Esophagus squamous epithelium (tissue), 5 donors: ENCODE data around the gene ATP2A2. TPM values are rescaled to one million over a fixed set of nuclear protein-coding genes. Genes with fewer than 3 reads are reported as not detected.

Source experiments
- DNase-seq: peaks from one replicate; lab custom pipeline; 2025; lab: John Stamatoyannopoulos, UW
- H3K27ac ChIP-seq, 4 donors: fragments of 200-600 bp; sonication (generic); one replicate each; pipeline ENCODE4 v1.5.1; 2016 to 2019; ENCODE audit warnings: mild to moderate bottlenecking in 1 of 4
- H3K27me3 ChIP-seq, 4 donors: fragments of 200-600 bp; sonication (generic); 1 replicate in 3 of 4; 2 replicates in 1 of 4; pipeline versions ENCODE4 v1.5.1 to v1.6.0; 2017 to 2021; ENCODE audit warnings: antibody characterized with exemption in 1 of 4
- H3K36me3 ChIP-seq, 3 donors: fragments of 200-600 bp; sonication (generic); one replicate each; pipeline ENCODE4 v1.5.1; 2016 to 2019
- H3K4me1 ChIP-seq, 3 donors: fragments of 200-600 bp; sonication (generic); one replicate each; pipeline ENCODE4 v1.5.1; 2017 to 2019
- H3K4me3 ChIP-seq, 4 donors: fragments of 200-600 bp; sonication (generic); 1 replicate in 3 of 4; 2 replicates in 1 of 4; pipeline ENCODE4 v1.5.1; 2016 to 2019; ENCODE audit warnings: mild to moderate bottlenecking in 2 of 4, moderate library complexity in 1 of 4
- H3K9me3 ChIP-seq, 3 donors: fragments of 200-600 bp; sonication (generic); one replicate each; pipeline ENCODE4 v1.5.1; 2016 to 2019
- POLR2A ChIP-seq, 4 donors: fragments of 450-650 bp; IDR thresholded peaks; one replicate each; pipeline ENCODE4 v1.6.1; 2017; ENCODE audit warnings: antibody characterized with exemption in 4 of 4, mild to moderate bottlenecking in 4 of 4, moderate library complexity in 3 of 4
- WGBS, 2 donors: methylation state at CpG; one replicate each; pipeline ENCODE4 v1.1.5; 2018; 5-methylcytosine and 5-hydroxymethylcytosine counted together
- intact Hi-C: fragments of 100-400 bp; cut with DNase I; formaldehyde crosslinking; loops from one replicate; pipeline ENCODE4 v1.15.0; 2022
- total RNA-seq, 4 donors: library from RNA; depleted of rRNA; stranded (reverse); fragments of >200 nt; gene quantifications; one replicate each; pipeline ENCODE4 v1.1.0, GENCODE V29; 2016
- TF ChIP-seq, protein P1 (sequence below), 6 experiments: fragments of 450-650 bp in 4 of 6; fragments of 200-600 bp in 2 of 6; sonication (generic) in 2 of 6; IDR thresholded peaks; one replicate each; pipeline ENCODE4 v1.5.1; 2016 to 2019; ENCODE audit warnings: antibody characterized with exemption in 6 of 6, mild to moderate bottlenecking in 4 of 6, moderate library complexity in 4 of 6
- donor health status: DM: yes; HTN: yes; CAD: no.

Gene ATP2A2
- total RNA-seq, 4 donors from 2014 or later, result 147 to 263 (median 177) TPM

DNA sequence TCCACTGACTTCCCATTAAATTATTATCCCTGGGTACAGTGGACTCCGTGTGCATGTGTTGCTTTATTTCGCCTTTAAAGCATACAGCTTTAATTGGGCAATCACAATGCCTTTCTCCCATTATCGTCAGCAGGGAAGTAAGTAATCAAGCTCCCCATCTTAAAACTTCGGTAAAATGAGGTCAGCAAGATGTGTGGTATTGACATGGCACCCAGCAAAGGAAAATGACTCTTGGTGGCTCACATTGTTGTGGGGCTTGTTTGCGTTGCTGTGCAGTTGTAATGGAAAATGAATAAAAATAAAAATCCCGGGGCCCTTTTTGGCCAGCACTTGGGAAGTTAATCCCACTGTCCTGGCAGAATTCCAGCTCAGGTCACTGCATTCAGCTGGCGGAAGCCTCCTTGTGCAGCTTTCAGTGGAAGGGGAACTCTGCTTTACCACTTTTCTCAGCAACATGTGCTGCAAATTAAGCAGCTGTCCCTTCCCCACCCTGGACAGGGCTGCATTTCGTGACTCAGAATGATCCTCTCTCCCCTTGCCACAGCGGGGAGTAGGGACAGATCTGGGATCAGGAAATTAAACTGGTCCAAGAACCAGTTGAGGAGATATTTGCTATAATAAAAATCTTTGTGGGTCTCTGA is 13.9 kb upstream of the ATP2A2 start:
- Histone ChIP-seq H3K4me1 (peaks cover 18 to 58% (median 41%) of the 10 kb centered on the region in 3 donors), H3K9me3 (no peaks in the 10 kb centered on the region), H3K4me3 (peak overlapping the region in 1 of 4 donors; percentile 37), H3K36me3 (no peaks in the 10 kb centered on the region), H3K27me3 (no peaks in the 10 kb centered on the region), H3K27ac (peak overlapping the region in 3 of 4 donors; percentile 60 to 69 (median 61))
- WGBS, 2 donors, result 16 to 18% methylated on average over 8 to 9 of the region's 9 CpGs
- no peak for DNase-seq
- TF ChIP-seq POLR2A (IDR thresholded peaks at IDR 0.05), result no peak
- TF ChIP-seq, protein P1, sequence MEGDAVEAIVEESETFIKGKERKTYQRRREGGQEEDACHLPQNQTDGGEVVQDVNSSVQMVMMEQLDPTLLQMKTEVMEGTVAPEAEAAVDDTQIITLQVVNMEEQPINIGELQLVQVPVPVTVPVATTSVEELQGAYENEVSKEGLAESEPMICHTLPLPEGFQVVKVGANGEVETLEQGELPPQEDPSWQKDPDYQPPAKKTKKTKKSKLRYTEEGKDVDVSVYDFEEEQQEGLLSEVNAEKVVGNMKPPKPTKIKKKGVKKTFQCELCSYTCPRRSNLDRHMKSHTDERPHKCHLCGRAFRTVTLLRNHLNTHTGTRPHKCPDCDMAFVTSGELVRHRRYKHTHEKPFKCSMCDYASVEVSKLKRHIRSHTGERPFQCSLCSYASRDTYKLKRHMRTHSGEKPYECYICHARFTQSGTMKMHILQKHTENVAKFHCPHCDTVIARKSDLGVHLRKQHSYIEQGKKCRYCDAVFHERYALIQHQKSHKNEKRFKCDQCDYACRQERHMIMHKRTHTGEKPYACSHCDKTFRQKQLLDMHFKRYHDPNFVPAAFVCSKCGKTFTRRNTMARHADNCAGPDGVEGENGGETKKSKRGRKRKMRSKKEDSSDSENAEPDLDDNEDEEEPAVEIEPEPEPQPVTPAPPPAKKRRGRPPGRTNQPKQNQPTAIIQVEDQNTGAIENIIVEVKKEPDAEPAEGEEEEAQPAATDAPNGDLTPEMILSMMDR (IDR thresholded peaks at IDR 0.05), result no peak
- intact Hi-C loops, result no loop called here

DNA sequence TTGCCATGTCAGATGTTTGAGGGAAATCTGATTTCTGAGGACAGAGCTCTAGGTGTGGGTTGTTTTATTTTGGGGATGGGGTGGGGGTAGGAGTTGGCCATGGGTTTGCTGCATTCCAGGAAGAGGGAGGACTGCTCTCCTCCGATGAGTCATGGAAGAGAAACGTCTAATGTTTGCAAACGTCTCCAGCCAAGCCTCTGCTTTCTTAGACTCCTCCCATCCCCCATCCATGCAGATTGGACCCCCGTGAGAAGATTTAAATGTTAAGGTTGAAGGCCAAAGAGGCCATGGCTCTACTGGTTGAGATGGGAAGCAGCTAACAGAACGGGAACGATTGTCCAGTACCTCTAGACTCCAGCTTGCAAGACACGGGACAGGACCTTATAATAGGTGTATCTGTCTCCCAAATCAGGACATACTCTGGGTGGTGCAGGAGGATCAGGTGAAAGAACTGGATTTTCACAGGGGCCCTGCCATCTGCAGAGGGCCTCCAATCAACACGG is 11.4 kb upstream of the ATP2A2 start:
- 33 to 34% methylated on average over 6 to 8 of the region's 8 CpGs for WGBS, 2 donors
- intact Hi-C loops, result no loop called here
- no peak for TF ChIP-seq POLR2A (IDR thresholded peaks at IDR 0.05)
- TF ChIP-seq, protein P1 (IDR thresholded peaks at IDR 0.05), result no peak

DNA sequence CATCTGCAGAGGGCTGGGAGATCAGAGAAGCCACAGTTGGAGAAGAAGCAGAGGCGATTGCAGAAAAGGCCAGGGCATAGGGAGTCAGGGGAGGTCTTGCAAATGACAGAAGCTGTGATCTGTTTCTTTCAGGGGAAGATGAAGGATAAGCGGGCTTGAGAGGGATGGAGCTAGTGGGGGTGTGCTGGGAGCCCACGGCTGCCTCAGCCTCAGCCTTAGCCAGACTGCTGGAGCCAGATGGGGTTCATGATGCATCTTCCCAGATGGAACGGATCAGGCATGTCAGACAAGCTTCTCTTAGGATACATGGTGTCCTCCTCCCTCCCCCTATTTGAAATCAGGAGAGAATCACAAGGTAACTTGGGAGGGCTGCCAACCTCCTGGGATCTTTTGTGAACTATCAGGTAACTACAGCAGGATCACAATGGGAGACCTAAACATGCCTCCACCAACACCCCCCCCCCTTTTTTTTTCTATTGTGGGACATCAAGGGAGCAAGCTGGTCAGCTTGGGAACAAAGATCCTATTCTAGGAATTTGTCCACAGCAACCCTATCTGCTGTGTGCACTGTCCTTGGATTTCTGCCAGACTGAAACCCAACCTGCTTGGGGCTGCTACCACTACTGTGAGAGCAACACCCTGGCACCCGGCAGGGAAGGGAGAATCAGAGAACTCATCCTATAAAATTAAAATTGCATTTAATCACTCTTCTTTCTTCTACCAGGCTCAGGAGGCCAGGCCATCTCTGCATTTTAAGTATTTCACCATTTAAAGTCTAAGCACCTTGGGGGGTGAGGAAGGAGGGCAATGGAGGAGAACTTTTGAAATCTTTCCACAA is 10.7 kb upstream of the ATP2A2 start:
- H3K4me3 ChIP-seq, result peak overlapping the region in 1 of 4 donors; percentile 13
- no peaks in the 10 kb centered on the region for H3K27me3 ChIP-seq
- no peak for DNase-seq
- peaks cover 18 to 44% (median 37%) of the 10 kb centered on the region in 3 donors for H3K4me1 ChIP-seq
- no peaks in the 10 kb centered on the region for H3K9me3 ChIP-seq
- WGBS, 2 donors, result 39 to 50% methylated on average over 5 of the region's 5 CpGs
- TF ChIP-seq POLR2A (IDR thresholded peaks at IDR 0.05), result no peak
- TF ChIP-seq, protein P1 (IDR thresholded peaks at IDR 0.05), result no peak
- H3K36me3 ChIP-seq, result no peaks in the 10 kb centered on the region
- intact Hi-C loops, result no loop called here
- H3K27ac ChIP-seq, result peak overlapping the region; percentile 32 to 74 (median 64)

More for the DNA sequence above, 11.4 kb upstream of the ATP2A2 start:
- H3K27me3 ChIP-seq, result no peaks in the 10 kb centered on the region
- DNase-seq, result no peak
- H3K27ac ChIP-seq, result peak overlapping the region; percentile 32 to 74 (median 64)
- H3K4me1 ChIP-seq, result peaks cover 18 to 44% (median 37%) of the 10 kb centered on the region in 3 donors
- no peaks in the 10 kb centered on the region for H3K9me3 ChIP-seq
- no peaks in the 10 kb centered on the region for H3K36me3 ChIP-seq
- H3K4me3 ChIP-seq, result peak overlapping the region in 1 of 4 donors; percentile 13

DNA sequence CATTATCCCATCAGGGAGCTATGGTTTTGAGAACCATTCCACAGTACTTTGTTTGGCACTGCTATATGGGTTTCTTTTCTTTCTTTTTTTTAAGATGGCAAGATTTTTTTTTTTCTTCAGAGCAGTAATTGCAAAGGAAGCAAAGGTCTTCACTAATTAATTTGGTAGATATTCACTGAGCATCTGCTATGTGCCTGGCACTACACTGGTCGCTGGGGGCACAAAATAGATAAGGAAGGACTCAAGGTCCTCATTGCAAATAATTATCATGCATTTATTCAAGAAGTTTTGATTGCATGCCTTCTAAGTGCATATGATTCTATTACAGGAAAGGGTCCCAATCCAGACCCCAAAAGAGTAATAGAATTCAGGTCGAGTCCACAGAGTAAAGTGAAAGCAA is 10.0 kb upstream of the ATP2A2 start:
- Histone ChIP-seq H3K27ac (peak overlapping the region in 3 of 4 donors; percentile 32 to 74 (median 56)), H3K27me3 (no peaks in the 10 kb centered on the region), H3K36me3 (no peaks in the 10 kb centered on the region), H3K4me3 (no peak overlapping the region), H3K9me3 (no peaks in the 10 kb centered on the region), H3K4me1 (peaks cover 18 to 44% (median 37%) of the 10 kb centered on the region in 3 donors)
- no peak for DNase-seq
- TF ChIP-seq, protein P1 (IDR thresholded peaks at IDR 0.05), result no peak
- TF ChIP-seq POLR2A (IDR thresholded peaks at IDR 0.05), result no peak
- 67 to 73% methylated on average over 1 to 2 of the region's 2 CpGs for WGBS, 2 donors
- intact Hi-C loops, result no loop called here
